HL-60/S4 treated with retinoic acid at 250 ng/mL for 4 days and 3 days (cell line): ENCODE measurements around the gene LTB4R2.

Source experiments
- in situ Hi-C: fragments of 300-500 bp; cut with MboI; formaldehyde crosslinking; loops from 2 replicates; pipeline ENCODE4 v1.7.0; 2022; ENCODE audit warnings: low sequenced_read_pairs

Gene LTB4R2

DNA sequence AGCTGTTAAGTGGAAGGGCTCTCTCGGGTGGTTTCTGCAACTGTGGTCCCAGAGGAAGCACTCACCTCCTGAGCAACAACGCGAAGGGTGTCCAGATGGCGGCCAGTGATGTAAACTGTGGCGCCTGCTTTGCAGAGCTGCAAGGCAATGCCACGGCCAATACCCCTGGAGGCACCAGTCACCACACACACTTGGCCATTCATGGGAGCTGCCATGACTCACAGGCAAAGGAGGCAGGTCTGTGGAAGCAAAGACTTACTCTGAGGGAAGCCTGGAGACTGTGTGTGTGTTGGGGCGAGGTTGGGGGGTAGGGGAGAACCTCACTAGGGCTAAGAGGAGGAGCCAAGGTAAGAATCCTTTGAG lies 11.1 kb upstream of the LTB4R2 start:
- in situ Hi-C loops: loop anchor here (5.0 kb wide), 1 partner anchor 57 kb away; the partner anchor contains the start of gene TINF2

DNA sequence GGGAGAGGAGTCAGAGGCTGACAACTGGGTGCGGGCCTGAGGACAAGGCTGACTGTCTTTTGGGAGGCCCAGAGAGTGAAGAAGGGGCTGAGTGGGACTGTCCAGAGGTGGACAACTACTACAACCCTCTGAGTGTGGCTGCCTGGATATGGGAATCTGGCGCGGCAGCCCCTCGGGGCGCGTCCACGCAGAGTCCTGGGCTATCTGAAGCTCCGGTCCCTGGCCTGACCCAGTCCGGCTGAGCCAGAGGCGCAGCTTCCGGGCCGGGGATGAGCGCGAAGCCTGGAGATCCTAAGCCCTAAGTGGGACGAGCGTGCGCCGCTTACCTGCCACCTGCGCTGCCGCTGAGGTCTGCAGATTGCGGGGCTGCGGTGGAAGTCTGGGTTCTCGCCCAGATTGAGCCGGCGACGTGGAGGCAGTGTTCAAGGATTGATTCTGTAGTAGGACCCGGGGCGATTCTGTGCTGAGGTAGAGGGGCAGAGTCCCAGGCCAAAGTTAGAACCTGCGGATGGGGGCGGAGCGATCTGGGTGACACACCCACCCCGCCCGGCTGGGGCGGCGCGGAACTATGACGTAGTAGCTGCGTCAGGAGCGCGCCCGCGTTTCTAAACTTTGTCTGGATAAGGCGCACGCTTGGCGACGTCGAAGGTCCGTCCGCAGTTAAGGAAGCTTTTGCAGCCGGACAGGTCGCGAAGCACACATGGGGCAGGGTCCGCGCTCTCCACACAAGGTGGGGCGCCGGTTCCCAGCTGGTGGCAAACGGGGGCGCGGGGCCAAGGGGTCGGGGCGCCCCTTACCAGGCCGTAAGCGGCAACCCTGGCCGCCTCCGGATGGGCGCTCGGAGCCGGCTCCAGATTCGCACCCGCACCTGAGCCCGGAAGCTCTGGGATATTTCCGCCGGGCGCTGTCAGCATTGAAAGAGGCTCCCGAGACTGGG lies 10.4 kb upstream of the LTB4R2 start, which contains the start of the genes DHRS1 and NOP9:
Gene DHRS1 (minus strand): TSS at position 526 of the 937 bp plus-strand sequence. CDS start 674 bp downstream, outside the sequence.
Gene NOP9 (plus strand): TSS at position 596 of the 937 bp plus-strand sequence. CDS start 105 bp downstream, at position 701.
- in situ Hi-C loops: loop anchor here (5.0 kb wide), 1 partner anchor 57 kb away; the partner anchor contains the start of gene TINF2

DNA sequence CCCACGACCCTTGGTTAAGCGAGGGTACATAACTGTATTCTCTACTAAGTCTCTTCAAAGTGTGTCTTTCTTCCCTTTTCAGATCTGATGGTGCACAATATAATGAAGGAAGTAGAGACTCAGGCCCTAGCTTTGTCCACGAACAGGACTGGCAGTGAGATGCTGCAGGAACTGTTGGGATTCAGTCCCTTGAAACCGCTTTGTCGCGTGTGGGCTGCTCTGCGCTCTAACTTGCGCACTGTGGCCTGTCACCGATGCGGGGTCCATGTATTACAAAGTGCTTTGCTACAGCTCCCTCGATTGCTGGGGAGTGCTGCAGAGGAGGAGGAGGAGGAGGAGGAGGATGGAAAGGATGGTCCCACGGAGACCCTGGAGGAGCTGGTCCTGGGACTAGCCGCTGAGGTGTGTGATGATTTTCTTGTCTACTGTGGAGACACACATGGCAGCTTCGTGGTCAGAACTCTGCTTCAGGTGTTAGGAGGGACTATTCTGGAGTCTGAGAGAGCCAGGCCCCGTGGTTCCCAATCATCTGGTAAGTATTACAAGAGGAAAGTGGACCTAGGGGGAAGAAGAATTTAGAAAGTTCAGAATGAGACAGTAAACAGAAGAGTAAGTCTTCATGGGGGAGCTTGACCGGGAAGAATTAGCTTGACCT lies 9.5 kb upstream of the LTB4R2 start:
- in situ Hi-C loops: no loop called here

DNA sequence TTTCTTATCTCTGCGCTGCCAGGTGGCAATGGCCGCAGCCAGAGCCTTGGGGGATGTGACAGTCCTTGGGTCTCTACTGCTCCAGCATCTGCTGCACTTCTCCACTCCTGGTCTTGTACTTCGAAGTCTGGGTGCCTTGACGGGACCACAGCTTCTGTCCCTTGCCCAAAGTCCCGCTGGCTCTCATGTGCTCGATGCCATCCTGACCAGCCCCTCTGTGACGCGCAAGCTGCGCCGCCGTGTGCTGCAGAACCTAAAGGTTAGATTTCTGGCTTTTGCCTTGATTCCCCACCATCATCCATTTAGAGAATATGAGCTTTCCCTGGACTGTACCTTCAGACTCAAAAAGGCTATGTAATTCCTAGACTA lies 5.9 kb upstream of the LTB4R2 start:
- in situ Hi-C loops: no loop called here

DNA sequence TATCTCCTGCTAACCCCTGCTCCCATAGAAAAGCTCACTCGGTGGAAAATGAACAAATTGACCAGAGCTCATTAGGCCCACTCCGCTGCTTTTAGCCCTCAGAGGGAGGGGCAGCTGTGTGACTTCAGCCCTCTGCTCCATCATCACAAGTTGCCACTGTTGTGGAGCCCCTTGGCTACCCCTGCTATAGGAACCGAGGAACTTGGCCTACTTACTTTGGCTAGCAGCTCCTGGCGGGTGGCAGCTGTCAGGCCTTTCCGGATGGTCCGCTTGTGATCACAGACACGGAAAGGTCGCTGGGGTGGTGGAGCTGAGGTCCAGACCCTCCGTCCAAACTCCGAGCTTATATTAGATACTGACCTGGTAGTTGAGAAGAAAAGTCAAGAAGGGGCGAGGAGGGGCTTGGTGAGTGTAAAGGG lies 2.8 kb upstream of the LTB4R2 start:
- in situ Hi-C loops: no loop called here

DNA sequence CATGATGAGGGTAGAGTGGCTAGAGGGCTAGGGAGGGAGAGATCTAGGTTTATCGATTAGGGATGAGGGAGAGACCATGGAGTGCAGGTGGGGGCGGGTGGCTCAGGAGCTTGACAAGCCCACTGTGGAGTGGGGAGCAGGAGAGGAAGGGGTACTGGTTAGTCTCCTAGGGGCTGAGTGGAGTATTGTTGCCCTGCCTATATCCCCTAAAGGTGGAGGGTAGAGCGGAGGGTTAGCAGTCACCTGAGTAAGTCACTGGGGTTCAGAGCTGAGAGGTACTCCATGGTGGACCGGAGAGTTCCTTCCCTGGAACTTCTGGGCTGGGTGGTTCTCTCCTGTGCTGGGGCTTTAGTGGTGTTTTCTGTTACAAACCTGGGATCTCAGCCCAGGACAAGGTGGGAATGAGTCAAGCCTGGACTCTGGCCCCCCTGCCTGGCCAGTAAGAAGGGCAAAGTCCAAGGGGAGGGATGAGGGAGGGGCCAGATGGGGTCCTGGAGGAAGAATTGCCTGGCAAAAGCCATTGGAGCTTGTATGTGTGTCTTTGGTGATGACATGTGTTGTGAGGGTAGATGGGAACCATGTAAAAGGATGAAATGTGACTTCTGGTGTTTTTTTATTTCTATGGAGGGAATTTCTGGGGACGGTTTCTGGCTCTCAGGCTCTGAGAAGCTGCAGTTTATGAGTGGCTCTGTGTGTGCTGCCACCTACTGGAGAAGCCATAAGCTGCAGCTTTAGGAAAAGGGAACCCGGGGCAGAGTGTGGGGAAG lies 2.2 kb upstream of the LTB4R2 start, which contains the start of gene CIDEB:
Gene CIDEB (minus strand): TSS at position 403 of the 767 bp plus-strand sequence. CDS start 119 bp downstream, at position 284.
- in situ Hi-C loops: no loop called here

DNA sequence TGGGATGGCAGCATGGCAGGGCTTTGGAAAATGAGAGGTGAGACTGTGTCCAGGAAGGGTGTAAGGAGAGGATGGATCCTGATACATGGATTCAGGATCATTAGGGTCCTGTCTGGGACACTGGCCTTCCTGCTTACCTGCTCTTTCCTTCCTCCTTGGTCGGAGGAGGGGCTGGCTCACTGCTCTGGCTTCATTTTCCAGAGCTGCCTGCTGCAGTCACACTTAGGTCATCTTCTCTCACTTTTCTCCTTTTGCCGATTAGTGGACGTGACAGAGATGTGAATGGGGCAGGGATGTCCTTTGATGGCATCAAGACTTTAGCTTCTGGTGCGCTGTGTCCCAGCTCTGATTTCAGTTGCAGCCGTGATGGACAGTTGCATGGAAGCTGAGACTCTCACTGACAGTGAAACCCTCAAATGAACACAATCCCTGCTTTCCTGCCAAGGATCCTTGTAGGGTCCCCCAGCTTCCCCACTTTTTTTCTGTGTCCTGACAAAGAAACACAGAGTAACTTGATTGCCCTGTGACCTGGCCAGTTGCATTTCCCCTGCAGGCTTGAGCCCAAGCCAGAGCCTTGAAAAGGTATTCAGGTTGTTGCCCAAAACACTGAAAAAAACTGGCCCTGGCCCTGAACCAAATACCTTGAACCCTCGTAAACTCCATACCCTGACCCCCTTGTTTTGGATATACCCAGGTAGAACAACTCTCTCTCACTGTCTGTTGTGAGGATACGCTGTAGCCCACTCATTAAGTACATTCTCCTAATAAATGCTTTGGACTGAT lies 1.4 kb upstream of the LTB4R2 start:
- in situ Hi-C loops: no loop called here

DNA sequence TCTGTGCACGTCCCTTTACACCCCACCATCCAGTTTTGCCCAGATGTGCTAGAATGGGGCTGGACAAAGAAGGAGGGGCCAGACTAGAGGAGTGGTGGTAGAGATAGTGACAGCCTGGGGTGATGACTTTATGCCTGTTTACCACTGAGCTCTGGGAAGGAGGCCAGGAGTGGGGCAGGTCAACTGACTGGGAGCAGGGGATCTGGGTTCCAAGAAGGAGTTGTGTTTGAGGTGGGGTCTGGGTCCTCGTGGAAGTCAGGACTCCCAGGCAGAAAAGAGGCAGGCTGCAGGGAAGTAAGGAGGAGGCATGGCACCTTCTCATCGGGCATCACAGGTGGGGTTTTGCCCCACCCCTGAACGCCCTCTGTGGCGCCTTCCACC lies 315 bp downstream of the LTB4R2 start:
- in situ Hi-C loops: no loop called here

DNA sequence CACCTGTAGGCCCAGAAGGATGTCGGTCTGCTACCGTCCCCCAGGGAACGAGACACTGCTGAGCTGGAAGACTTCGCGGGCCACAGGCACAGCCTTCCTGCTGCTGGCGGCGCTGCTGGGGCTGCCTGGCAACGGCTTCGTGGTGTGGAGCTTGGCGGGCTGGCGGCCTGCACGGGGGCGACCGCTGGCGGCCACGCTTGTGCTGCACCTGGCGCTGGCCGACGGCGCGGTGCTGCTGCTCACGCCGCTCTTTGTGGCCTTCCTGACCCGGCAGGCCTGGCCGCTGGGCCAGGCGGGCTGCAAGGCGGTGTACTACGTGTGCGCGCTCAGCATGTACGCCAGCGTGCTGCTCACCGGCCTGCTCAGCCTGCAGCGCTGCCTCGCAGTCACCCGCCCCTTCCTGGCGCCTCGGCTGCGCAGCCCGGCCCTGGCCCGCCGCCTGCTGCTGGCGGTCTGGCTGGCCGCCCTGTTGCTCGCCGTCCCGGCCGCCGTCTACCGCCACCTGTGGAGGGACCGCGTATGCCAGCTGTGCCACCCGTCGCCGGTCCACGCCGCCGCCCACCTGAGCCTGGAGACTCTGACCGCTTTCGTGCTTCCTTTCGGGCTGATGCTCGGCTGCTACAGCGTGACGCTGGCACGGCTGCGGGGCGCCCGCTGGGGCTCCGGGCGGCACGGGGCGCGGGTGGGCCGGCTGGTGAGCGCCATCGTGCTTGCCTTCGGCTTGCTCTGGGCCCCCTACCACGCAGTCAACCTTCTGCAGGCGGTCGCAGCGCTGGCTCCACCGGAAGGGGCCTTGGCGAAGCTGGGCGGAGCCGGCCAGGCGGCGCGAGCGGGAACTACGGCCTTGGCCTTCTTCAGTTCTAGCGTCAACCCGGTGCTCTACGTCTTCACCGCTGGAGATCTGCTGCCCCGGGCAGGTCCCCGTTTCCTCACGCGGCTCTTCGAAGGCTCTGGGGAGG lies 985 bp downstream of the LTB4R2 start, which contains the start of gene LTB4R:
Gene LTB4R (plus strand): TSS at position 857 of the 959 bp plus-strand sequence. CDS start 4,150 bp downstream, outside the sequence.
- in situ Hi-C loops: no loop called here

DNA sequence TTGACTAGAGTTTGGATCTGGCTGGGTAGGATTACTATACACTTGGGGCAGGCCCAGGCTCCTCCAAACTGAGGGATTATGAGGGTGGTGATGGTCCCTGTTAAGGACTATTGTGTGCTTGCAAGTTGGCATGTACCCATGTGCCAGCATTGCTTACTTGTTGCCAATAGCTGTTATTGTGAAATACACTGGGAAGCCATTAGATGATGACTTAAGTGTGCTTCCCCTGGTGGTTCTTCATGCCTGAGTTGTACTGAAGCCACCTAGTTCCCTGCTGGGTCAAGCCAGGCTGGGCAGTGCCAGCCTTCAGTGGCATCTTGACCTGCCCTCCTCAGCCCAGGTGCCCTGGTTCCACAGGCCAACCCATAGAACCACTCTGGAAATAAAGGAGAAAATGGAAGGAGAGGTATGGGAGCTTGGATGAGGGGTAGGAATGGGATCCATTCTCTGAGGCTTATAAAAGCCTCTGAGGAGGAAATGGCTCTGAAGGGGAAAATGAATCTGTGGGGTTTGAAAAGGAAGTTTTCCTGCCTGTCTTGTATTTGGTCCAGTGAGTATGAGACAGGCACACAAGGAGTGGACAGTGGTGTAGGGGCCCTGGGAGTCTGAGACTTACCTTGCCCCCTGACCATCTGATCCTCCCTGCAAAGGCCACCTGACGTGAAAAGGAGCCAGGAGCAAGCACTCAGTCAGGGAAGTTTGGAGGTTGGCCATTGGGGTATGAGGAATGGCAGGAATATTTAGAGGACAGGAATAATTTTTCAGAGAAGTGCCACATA lies 2.1 kb downstream of the LTB4R2 start:
- in situ Hi-C loops: no loop called here

DNA sequence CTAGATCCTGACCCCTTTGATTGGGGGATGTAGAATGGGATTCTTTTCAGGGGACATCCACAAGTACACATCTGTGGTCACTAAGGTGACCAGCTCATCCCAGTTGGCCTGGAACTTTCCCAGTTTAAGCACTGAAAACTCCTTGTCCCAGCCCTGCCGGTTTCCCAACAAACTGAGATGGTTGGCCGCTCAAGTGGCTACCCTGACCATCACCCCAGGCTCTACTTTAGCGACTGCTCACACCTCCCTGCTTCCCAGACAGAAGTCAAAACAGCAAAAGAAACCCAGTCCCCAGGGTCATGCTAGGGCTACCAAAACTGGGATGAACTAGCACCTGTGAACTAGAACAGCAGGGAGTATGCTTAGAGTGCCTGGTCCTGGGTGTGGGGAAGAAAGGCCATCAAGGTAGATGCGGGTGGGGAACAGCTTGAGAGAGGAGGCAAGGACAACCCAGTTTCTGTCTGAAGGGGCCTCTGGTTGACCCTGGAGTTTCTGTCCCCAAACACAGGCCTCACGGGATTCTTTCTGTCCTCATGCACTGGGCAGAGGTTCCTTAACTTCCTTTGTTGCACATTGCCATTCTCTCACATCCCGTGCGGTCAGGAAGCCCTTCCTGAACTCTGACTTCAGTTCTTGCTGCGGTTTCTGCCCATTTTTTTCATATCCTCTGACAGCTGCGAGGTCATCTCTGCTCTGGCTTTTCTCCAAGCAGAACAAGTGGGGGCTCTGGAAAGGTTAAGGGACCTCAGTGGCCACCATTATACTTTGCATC lies 3.0 kb downstream of the LTB4R2 start:
- in situ Hi-C loops: no loop called here

DNA sequence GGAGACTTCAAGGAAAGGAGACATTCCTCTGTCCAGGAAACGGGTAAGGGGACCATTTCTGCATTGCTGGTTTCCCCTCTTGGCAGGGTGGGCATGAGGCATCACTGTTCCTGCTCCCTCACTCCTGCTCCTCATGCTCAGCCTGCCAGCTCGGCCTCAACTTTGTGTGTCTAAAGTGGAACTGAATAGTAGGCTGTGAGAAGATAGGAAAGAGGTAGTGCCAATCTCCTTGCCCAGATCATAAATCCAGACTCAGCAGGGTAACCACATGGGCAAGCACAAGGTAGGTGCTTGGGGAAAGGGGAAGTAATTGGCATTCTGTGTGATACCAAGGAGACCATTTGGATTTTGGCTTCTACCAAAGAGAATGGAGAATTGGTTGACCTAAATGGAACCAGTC lies 4.0 kb downstream of the LTB4R2 start:
- in situ Hi-C loops: no loop called here

DNA sequence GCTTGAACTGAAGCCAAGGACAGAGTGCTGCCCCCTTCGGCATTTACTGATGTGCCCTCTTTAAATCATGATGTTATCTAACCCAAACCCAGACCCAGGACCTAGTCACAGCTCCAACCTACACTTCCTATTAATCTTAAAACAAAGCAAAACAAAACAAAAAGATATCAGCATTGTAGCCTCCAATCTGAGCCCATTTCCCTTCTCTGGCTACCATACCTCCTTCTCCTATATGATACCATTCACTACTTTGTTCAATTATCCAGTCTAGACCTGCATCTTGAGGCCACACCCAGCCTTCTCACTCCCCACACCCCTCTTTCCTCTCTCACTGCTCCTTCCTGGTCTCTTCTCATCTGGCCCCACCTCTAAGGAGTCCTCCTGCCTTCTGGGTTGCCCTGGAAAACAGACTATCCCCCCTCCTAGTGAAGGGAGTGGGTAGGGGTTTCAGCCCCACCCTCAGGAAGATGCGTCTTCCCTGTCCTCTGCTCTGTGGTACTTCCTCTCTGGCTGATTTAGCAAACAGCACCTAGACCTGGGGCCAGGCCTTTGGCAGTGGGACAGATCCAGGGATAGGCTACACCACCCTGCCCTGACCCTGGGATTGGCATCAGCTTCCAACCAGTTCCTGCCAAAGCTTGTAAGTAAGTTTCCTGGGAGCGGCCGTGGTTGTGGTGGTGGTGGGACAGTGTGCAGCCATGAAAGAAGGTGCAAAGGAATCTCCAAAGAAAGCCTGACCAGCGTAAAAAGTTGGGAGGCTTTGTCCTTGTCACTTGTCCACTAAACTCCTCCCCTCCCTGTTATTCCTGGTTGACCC lies 4.6 kb downstream of the LTB4R2 start:
- in situ Hi-C loops: no loop called here

DNA sequence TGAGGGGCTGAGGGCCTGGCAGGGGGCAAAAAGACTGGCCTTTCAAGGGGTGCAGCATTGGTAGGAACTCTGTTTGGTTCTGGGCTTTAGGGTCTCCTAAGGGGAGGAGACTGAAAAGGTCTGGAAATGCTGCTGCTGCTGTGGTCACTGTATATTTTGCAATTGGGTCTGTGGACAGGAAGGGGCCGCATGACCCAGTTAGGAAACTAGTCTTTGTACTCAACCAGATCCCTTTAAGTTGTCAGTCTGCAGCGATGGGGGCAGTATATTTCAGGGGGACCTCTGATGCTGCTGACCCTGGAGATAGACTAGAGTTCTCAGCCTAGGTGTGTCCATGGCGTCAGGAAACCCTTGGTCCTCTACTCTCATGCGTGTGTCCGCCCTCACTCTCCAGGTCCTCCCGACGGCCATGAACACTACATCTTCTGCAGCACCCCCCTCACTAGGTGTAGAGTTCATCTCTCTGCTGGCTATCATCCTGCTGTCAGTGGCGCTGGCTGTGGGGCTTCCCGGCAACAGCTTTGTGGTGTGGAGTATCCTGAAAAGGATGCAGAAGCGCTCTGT lies 5.4 kb downstream of the LTB4R2 start:
- in situ Hi-C loops: no loop called here

DNA sequence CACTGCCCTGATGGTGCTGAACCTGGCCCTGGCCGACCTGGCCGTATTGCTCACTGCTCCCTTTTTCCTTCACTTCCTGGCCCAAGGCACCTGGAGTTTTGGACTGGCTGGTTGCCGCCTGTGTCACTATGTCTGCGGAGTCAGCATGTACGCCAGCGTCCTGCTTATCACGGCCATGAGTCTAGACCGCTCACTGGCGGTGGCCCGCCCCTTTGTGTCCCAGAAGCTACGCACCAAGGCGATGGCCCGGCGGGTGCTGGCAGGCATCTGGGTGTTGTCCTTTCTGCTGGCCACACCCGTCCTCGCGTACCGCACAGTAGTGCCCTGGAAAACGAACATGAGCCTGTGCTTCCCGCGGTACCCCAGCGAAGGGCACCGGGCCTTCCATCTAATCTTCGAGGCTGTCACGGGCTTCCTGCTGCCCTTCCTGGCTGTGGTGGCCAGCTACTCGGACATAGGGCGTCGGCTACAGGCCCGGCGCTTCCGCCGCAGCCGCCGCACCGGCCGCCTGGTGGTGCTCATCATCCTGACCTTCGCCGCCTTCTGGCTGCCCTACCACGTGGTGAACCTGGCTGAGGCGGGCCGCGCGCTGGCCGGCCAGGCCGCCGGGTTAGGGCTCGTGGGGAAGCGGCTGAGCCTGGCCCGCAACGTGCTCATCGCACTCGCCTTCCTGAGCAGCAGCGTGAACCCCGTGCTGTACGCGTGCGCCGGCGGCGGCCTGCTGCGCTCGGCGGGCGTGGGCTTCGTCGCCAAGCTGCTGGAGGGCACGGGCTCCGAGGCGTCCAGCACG lies 6.1 kb downstream of the LTB4R2 start:
- in situ Hi-C loops: no loop called here

DNA sequence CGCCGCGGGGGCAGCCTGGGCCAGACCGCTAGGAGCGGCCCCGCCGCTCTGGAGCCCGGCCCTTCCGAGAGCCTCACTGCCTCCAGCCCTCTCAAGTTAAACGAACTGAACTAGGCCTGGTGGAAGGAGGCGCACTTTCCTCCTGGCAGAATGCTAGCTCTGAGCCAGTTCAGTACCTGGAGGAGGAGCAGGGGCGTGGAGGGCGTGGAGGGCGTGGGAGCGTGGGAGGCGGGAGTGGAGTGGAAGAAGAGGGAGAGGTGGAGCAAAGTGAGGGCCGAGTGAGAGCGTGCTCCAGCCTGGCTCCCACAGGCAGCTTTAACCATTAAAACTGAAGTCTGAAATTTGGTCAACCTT lies 6.6 kb downstream of the LTB4R2 start:
- in situ Hi-C loops: no loop called here
